Measurements from ENCODE around the gene PKHD1. TPM values are rescaled to one million over a fixed set of nuclear protein-coding genes. Genes with fewer than 3 reads are reported as not detected.
"Not testable (repeated sequence)": the region's sequence is repeated elsewhere in the genome, so short reads cannot be mapped to it uniquely, and the experiment has no call there.

Gene PKHD1
- total RNA-seq, 1 donor from 2014 or later, result not detected

DNA sequence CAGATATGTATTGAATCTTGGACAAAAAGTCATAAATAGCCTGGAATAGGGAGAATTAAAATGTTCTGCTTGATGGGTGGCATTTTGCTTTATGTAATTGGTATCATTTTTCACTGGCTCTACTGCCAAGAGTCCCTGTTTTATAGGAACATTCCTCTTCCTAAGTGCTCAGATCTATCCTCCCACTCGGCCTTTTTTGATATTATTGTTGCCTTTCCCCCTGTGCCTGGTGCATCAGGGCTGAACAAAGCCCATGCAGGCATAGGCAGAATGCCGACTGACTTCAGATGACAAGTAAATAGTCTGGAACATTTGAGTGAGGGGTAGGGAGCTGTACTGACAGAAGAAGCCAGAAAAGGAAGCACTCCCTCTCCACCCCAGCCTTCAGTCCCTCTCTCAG lies 127.0 kb downstream of the PKHD1 start:
- intact Hi-C loops (cut with DNase I), result loop anchor here (10.0 kb wide), 1 partner anchor 426 kb away; no protein-coding TSS in a partner anchor
- ATAC-seq, result no peak
- no peak for DNase-seq (ENCODE audit: missing footprints)

DNA sequence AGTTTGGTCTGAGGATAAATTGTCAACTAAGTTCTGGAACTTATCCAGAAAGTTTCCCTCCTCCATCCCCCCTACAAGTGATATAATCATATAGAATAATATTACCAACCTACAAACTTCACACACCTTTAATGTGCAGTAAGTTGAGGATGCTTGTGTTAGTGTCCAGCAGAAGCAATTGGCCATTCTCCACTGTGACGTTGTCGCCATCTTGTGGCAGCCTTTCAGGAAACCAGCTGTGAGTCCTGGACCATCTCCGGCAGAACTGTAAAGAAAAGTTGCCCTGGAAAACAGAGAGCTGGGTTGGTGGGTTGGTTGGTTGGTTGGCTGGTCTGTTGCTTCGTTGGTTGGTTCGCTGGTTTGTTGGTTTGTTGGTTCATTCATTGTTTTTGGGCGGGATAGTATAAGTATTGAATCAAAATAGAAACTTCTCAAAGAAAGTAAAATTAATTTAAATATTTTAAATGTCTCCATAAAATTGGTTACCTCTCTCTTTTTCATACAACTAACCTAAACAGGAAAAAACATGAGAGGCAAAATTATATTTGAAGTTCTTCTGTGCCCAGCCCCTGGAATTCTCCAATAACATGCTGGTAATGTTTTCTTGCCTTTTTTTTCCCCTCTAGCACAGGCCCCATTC lies 127.5 kb downstream of the PKHD1 start:
- ATAC-seq (no peak), DNase-seq (ENCODE audit: missing footprints) (no peak)
- intact Hi-C loops (cut with DNase I), result loop anchor here (2.0 to 10.0 kb wide), 2 partner anchors 425 to 1143 kb away; no protein-coding TSS in a partner anchor

DNA sequence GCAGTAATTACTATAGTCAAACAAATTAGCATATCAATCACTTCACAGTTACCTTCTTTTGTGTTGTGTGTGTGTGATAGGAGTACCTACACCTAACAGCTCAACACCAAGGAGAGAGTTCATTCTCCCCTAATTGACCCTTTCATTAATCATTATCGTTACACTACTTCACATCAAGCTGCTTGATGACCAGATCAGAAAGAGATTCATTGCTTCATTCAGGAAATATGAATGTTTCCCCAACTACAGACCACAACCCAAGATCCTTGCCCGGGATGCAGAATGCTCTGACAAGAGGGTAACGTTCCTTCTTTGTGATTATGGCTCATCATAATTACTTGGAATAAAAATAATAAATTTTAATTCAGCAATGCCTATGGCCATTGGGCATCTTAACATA lies 132.7 kb downstream of the PKHD1 start:
- intact Hi-C loops (cut with DNase I), result no loop called here
- ATAC-seq (no peak), DNase-seq (ENCODE audit: missing footprints) (no peak)

DNA sequence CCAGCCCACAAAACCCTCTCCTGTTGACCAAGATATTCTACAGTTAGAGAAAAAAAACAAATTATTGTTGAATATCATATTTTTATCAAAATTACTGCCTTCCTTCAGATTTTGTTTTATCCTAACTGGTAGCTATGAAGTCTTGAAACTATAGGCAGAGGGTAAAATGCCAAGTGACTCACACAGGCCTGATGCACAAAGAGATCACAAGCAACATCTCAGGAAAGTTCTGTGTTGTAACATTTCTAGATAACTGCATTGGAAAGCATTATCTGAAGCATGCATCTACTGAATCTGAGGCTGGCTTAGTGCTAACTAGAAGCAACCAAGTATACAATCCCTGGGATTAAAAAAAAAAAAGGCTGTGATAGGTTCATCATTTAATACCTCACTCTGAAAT lies 134.2 kb downstream of the PKHD1 start:
- intact Hi-C loops (cut with DNase I), result no loop called here
- DNase-seq (ENCODE audit: missing footprints) (no peak), ATAC-seq (no peak)

DNA sequence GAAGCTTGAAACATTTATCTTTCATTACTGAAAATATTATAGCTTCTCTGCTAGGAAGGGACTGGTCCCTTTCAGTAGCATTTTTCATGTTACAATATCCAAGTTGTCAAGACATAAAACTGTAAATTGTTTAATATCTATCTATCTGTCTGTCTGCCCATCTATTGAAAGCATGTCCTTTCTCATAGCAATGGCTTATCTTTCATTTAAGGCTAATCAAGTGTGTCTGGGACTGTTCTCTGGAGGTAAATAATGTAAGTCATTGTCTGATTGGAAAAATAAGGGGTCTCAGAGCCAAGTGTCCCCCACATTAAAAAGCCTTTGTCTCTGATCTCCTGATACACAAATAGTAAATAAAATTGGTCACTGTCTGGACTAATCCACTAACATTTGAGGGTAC lies 135.5 kb downstream of the PKHD1 start:
- intact Hi-C loops (cut with DNase I), result no loop called here
- ATAC-seq (no peak), DNase-seq (ENCODE audit: missing footprints) (no peak)

DNA sequence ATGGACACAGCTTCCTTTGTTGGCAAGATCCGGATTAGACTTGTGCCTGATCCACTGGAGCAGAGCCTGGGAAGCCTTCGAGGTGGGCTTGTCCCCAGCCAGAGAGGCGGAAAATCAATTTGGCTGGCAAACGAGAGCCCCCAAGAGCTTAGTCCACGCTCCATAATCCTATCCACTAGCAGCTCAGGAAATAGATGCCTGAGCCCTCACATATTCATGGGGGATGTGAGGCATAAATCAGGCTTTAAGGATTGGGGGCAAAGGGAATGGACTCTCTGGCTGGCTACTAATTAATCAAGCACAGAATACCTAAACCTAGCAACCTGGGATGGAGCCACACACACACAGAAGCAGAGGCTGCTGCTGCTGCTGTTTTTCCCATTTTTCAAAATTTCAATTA lies 137.9 kb downstream of the PKHD1 start:
- ATAC-seq (no peak), DNase-seq (ENCODE audit: missing footprints) (no peak)
- intact Hi-C loops (cut with DNase I), result no loop called here

DNA sequence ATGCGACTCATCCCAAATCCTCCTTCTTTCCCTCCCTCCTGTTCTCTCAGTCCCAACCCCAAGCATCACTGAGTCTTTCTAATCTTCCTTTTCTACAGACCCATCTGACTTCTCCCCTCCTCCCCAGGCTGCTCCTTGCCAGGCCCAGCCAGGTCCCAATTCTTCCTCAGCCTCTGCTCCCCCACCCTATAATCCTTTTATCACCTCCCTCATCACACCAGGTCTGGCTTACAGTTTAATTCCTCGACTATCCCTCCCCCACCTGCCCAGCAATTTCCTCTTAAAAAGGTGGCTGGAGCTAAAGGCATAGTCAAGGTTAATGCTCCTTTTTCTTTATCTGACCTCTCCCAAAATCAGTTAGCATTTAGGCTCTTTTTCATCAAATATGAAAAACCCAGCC lies 147.7 kb downstream of the PKHD1 start:
- ATAC-seq, result not testable (repeated sequence)

DNA sequence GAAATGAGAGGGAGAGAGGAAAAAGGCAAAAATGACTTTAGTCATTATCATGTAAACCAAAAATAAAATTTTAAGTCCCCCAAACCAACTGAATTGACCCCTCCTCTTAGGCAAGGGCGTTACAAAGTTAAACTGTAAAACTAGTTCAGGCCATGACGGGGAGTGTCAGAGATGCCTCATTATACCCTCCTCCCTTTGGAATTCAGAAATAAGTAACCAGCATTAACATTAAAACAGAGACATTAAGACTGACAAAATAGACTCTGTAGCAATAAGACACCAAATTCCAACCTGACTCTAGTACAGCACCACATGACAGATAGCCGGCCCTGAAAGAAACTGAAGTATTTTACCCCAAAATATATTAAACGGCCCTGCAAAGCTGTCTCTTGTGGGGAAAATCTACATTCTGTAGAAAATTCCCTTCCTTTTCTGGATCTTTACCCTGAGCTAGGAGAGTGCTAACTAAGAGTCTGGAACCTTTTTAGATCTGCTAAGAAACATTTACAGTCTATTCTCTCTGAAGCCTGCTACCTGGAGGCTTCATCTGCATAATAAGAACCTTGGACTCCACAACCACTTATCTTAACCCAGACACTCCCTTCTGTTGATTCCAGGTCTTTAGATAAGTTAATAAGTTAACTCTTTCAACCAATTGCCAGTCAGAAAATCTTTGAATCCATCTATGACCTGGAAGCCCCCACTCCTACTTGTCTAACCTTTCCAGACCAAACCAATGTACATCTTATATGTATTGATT lies 150.7 kb downstream of the PKHD1 start:
- DNase-seq (ENCODE audit: missing footprints), result no peak
- ATAC-seq, result no peak
- intact Hi-C loops (cut with DNase I), result no loop called here

More for the DNA sequence above, 147.7 kb downstream of the PKHD1 start:
- intact Hi-C loops (cut with DNase I); DNase-seq (ENCODE audit: missing footprints): not testable (repeated sequence)

DNA sequence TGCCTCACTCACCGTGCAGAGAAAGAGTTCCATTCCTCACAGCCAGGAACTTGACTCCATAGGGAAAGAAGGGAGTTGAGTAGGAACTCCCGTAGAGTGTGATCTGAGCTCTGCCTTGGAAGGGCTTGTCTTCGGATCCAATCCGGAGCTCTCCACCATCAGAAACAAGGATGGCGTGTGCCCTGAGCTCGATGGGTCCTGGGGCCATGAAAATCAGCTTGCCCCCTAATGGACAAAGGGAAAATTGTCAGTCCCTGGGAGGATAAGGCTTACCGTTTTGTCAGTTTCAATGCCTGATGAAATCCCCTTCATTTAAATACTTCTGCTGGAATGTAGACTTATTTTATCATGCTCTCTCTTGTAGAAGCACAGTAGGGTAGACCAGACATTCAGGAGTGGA lies 153.3 kb downstream of the PKHD1 start:
- intact Hi-C loops (cut with DNase I), result no loop called here
- ATAC-seq (no peak), DNase-seq (ENCODE audit: missing footprints) (no peak)

DNA sequence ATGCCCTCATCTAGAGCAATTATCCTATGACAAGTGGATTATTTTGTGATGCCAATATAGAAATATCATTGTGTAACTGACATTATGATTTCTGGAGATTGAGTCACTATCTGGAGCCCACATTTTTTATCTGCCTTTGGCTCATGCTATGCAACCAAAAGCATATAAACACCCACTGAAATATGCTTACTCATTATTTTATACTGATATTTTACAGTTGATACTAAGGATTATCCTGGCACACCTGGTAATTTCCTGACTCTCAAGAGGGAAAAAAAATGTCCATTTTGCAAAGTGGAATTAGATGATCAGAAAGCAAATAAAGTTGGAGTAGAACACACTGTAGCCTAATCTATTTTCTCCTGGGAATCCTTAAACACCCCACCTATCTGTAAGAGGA lies 154.5 kb downstream of the PKHD1 start:
- intact Hi-C loops (cut with DNase I), result no loop called here
- no peak for ATAC-seq
- DNase-seq (ENCODE audit: missing footprints), result no peak

DNA sequence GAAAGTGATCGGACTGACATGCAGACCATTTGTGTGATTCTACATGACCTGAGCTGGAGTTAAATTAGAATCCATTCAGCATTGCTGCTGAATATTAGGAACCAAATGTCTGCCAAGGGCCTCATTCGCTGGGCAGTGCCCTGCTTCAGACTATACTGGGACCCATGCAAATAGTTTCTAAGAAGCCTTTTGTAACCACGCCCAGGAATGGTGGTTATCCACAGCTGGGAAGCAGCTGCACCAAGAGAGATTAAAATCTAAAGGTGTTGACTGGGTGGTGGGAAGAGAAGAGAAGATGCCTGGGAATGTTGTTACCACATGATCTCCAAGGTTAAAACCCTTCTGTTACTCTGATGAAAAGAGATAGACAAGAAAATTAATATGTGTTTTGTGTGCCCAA lies 156.8 kb downstream of the PKHD1 start:
- intact Hi-C loops (cut with DNase I), result no loop called here
- DNase-seq (ENCODE audit: missing footprints) (no peak), ATAC-seq (no peak)

DNA sequence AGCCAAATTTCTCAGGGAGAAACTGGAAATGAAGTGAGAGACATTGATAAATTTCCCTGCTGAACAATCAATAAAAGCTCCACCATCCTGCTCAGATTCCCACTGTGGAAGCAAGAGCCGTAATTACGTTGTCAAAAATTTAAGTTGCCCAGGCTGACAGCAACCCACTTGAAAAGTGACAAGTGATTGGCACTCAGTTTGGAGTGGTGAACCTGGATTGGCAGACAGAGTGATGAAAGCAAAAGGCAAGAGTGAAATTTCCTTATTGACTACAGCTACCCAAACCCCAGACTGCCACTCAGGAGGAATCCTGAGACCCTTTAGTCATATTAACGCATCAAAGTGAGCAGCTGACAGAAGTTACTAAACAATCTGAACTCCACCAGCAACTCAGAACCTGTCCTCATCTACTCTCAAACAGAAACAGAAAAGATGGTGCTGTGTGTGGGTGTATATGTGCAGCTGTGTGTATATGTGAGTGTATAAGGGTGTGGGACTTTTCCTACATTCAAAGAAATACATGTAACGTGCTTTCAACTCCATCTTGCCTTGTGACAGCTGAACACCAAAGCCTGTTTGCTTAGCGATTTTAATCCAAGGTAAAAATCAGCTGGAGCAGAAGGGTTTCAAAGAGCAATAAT lies 157.4 kb downstream of the PKHD1 start:
- intact Hi-C loops (cut with DNase I), result no loop called here
- no peak for DNase-seq (ENCODE audit: missing footprints)
- ATAC-seq, result no peak

DNA sequence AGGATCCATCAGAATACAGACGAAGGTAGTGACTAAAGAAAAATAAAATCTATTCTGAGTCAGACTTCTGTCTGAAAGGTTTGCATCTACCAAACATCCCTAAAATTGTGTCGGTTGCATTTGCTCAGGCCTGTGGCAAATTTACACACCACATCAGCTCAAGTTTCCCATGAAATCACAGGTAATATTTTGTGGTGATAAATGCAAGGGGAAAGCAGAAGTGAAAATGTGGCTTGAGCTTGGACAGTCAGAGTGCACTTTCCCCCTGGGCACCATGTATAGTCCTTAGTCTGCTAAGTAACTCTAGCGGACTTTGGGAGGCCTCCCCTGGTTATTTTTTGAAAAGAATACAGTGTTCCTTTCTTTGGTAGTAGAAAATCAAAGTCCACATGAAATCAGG lies 159.1 kb downstream of the PKHD1 start:
- no peak for DNase-seq (ENCODE audit: missing footprints)
- no peak for ATAC-seq
- intact Hi-C loops (cut with DNase I), result no loop called here

DNA sequence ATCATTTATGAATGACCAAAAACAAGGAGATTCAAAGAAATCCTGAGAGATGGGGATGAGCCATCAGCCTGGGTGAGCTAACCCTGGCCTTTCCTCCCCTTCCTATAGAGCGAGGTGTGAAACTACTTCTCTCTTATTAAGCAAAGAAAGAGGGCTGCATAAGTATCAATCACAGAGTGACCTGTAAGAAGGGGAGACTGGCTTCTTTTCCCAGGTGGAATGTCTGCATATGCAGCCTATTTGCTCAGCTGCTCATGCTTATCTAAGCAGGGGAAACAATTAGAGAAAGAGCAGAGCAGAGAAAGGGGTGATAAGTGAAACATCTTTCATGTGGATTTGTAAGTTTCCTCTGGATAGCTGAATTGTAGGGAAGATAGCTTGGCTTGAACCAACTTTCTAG lies 160.0 kb downstream of the PKHD1 start:
- intact Hi-C loops (cut with DNase I), result no loop called here
- no peak for DNase-seq (ENCODE audit: missing footprints)
- ATAC-seq, result no peak

DNA sequence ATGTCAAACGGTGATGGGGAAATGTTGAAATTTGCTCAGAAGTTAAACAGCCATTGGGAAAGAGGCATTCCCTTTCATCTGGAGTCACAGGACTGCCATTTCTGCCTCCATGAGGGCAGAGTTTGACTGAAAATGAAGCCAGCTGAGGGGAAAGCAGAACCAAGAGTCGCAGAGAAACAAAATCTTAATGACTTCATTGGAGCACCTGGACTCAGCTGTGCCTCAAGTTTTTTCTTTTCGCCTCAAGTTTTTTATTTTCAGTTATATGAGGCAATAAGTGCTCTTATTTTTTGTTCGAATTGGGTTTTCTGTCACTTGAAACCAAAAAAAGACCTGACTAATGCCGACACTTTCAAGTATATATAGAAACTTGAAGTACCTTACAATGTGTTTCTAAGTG lies 161.3 kb downstream of the PKHD1 start:
- no peak for ATAC-seq
- DNase-seq (ENCODE audit: missing footprints), result no peak
- intact Hi-C loops (cut with DNase I), result no loop called here

DNA sequence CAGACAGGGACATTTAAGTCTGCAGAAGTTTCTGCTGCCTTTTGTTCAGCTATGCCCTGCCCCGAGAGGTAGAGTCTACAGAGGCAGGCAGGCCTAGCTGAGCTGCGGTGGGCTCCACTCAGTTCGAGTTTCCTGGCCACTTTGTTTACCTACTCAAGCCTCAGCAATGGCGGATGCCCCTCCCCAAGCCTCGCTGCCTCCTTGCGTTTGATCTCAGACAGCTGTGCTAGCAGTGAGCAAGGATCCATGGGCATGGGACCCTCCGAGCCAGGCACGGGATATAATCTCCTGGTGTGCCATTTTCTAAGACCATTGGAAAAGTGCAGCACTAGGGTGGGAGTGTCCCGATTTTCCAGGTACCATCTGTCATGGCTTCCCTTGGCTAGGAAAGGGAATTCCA lies 164.9 kb downstream of the PKHD1 start:
- intact Hi-C loops (cut with DNase I); ATAC-seq; DNase-seq (ENCODE audit: missing footprints): not testable (repeated sequence)

DNA sequence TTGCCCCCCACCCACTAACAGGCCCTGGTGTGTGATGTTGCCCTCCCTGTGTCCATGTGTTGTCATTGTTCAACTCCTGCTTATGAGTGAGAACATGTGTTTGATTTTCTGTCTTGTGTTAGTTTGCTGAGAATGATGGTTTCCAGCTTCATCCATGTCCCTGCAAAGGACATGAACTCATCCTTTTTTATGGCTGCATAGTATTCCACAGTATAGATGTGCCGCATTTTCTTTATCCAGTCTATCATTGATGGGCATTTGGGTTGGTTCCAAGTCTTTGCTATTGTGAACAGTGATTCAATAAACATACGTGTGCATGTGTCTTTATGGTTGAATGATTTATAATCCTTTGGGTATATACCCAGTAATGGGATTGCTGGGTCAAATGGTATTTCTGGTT lies 169.1 kb downstream of the PKHD1 start:
- ATAC-seq; DNase-seq (ENCODE audit: missing footprints); intact Hi-C loops (cut with DNase I): not testable (repeated sequence)

DNA sequence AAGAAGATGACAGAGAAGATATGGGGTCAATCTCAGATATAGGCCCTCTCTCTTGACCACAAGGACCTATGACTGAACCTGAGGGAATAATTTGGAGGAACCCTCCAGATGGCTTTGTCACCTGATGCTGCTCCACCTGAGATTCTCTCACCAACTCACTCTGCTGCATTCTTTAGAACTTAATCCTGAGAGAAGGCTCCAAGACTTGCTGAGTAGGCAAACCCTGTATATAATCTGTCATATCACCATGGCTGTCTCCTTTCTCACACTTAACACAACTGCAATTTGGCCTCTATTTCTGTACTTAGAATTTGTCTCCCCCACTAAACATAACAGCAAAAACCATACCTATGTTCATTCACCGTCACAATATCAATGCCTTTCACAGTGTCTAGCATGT lies 172.3 kb downstream of the PKHD1 start:
- no peak for DNase-seq (ENCODE audit: missing footprints)
- intact Hi-C loops (cut with DNase I), result no loop called here

DNA sequence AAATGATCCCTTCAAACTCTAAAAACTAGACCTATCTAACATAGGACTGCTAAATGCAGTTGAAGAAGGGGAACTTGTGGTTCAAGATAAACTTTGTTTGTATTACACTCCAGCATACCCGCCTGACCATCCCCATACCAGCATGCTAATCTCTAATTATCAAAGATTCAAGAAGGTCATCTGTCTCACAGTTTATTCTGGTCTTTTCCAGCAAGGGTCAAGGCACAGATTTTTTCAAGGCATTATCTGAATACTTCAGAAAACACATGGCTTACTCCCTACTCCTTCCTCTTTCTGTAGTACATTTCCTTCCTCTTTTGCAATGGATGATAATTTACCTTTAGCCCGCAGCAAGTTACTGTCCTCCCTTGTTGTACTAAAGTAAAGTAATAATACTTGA lies 174.1 kb downstream of the PKHD1 start:
- intact Hi-C loops (cut with DNase I), result no loop called here
- no peak for ATAC-seq
- DNase-seq (ENCODE audit: missing footprints), result no peak

More for the DNA sequence above, 172.3 kb downstream of the PKHD1 start:
- ATAC-seq, result no peak

DNA sequence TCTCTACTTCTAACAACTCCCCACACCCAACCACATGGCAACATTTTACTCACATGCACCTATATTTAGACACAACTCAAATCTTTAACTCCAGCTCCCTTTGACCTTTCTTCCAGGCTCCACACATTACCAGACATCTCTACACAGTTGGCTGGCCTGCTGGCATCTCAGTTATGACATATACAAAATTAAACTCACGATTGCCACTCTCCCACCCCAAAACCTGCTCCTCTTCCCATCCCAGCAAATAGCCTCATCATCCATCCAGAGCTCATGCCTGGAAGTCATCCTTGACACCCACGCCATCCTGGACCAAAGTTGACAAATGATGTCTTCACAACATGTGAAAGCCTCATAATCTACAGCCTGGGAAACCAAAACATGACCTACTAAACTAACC lies 176.6 kb downstream of the PKHD1 start:
- ATAC-seq, result no peak
- intact Hi-C loops (cut with DNase I), result no loop called here
- no peak for DNase-seq (ENCODE audit: missing footprints)
